GM18873 (cell line): ENCODE data around the gene UQCRH.

ENCODE experiments used
- ATAC-seq: cut with Tn5 transposase; IDR thresholded peaks from one replicate; pipeline ENCODE4 v1.9.1; 2021; ENCODE audit warnings: mild to moderate bottlenecking, moderate library complexity, moderate number of reproducible peaks; ENCODE audit not compliant: unreplicated experiment, low FRiP score

UQCRH gene

GRCh38 chr1:46303038-46303871, at the start of gene UQCRH, which contains the start of gene LRRC41:
Gene UQCRH, plus strand, starts transcription at chr1:46303698. Its CDS starts 69 bp downstream, at chr1:46303767.
Gene LRRC41, minus strand, starts transcription at chr1:46303616. Its CDS starts 294 bp downstream, at chr1:46303322.
- peak; percentile 72 for ATAC-seq

DNA sequence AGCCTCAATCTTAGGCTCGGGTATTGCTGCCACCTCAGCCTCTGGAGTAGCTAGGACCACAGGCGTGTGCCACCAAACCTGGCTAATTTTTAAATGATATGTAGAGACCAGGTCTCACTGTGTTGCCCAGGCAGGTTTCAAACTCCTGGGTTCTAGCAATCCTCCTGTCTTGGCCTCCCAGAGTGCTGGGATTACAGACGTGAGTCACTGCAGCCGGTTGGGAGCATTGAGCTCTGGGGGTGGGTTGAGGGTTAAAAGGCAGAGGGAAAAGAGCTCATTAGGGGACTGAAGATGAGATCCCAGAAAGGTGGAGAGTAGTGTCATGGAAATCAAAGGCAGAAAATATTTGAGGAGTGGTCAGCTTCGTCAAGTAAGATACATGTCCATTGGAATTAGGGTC, 48.8 kb upstream of the UQCRH start:
- no peak for ATAC-seq

GRCh38 chr1:46256523-46256922, 47.0 kb upstream of the UQCRH start:
- no peak for ATAC-seq

- no peak for ATAC-seq
Measured at GRCh38 chr1:46262508-46262907, 41.0 kb upstream of the UQCRH start.

- no peak for ATAC-seq
Measured at GRCh38 chr1:46263146-46263545, 40.4 kb upstream of the UQCRH start.

DNA sequence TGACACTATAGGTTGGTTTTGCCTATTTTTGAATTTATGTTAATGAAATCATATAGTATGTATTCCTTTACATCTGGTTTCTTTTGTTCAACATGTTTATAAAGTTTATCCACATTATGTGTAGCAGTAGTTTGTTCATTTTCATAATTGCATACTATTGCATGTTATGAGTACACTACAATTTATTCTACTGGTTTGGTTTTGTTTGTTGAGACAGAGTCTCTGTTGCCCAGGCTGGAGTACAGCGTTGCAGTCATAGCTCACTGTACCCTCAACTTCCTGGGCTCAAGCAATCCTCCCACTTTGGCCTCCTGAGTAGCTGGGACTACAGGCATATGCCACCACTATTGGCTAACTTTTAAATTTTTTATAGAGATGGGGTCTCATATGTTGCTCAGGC, 34.9 kb upstream of the UQCRH start:
- ATAC-seq = no peak

DNA sequence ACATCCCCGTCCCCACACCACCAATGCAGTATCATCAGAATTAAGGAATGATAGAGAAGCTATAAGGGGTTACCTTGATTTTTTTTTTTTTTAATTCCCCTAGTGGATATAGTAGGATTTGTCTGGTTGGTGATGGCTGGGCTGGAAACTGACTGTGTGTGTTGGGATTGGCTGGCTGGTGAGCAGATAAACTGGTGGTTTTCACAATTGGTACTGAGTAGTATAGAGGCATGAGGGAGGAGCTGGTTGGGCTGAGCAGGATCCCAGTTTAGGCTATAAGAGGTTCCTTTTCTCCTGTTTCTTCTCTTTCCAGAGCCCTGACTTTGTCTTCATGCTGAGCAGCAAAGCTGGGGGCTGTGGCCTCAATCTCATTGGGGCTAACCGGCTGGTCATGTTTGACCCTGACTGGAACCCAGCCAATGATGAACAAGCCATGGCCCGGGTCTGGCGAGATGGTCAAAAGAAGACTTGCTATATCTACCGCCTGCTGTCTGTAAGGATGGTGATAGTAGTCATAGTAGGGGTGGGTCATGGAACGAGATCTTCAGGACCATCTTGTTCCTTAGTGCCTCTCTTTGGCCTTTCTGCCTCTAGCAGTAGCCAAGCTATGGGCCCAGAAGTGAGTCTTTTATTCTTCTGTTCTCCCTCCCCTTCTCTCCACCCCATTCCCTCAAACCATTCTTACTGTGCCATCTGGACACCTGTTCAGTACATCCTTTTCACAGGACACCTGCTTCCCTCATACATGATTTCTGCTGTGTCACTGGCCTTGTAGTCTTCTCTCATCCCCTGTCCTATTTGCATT, 29.1 kb upstream of the UQCRH start:
- no peak for ATAC-seq

DNA sequence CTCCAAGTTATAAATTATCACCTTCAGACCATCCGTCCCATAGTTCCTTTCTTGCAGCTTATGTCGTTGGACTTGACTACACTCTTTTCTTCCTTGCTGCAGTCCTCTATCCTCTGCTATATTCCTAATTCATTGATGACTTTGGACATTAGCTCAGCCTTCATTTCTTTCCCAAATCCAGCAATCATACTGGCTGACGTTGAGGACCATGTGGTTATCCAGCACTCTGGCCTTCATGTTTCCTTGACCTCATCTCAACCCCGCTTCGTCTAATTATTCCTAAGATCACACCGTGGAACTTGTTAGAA, 28.5 kb upstream of the UQCRH start:
- ATAC-seq = no peak

DNA sequence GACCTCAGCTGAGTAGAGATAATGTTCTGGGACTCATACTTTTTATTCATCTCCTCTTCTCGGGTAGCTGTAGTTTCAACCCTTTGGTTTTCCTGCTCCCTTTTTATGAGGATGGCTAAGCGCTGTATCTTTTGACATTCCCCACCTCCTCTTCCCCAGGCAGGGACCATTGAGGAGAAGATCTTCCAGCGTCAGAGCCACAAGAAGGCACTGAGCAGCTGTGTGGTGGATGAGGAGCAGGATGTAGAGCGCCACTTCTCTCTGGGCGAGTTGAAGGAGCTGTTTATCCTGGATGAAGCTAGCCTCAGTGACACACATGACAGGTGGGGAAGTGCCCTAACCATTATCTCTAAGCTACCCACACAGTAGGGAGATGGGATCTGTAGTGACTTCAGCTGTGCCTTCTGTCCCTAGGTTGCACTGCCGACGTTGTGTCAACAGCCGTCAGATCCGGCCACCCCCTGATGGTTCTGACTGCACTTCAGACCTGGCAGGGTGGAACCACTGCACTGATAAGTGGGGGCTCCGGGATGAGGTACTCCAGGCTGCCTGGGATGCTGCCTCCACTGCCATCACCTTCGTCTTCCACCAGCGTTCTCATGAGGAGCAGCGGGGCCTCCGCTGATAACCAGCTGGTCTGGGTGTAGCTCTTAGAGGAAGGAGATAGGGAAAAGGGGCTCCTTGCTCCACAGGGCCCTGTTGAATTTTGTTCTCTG, 25.7 kb upstream of the UQCRH start:
- no peak for ATAC-seq

GRCh38 chr1:46278807-46279206, 24.7 kb upstream of the UQCRH start:
- ATAC-seq = no peak

DNA sequence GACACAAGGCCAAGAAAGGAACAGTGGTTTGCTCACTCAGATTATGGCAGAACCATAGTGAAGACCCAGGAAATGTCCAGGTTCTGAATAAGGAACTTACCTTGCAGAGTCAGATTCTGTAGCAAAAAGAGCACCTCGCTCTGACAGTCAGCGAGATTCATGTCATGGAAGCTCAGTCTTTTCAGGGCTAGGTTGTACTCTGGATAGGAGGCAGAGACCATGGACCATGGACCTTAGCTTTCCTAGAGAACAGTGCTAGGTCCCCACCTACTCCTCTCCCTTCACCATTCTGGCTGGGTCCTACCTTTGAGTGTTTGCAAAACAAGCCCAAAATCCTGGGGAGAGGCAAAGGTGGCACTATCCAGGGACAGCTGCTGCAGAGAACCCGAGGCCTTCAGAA, 23.4 kb upstream of the UQCRH start:
- ATAC-seq = no peak

- no peak for ATAC-seq
Measured at GRCh38 chr1:46281021-46281420, 22.5 kb upstream of the UQCRH start.

DNA sequence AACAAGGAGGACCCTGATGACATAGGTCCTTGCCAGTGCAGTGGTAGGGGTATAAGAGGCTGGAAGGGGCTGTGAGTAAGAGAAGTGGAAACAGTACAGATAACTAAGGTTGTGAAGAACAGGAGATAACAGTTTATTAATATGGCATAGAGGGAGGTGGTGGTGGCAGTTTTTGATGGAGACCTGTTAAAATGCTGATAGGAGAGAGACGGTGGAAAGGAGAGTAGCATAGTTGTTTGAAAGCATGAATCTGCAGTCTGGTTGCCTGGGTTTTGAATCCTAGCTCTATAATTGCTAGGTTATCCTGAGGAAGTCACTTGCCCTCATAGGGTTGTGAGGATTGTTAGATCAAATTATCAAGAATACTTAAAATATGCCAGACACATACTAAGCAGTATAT, 19.4 kb upstream of the UQCRH start:
- ATAC-seq = no peak

DNA sequence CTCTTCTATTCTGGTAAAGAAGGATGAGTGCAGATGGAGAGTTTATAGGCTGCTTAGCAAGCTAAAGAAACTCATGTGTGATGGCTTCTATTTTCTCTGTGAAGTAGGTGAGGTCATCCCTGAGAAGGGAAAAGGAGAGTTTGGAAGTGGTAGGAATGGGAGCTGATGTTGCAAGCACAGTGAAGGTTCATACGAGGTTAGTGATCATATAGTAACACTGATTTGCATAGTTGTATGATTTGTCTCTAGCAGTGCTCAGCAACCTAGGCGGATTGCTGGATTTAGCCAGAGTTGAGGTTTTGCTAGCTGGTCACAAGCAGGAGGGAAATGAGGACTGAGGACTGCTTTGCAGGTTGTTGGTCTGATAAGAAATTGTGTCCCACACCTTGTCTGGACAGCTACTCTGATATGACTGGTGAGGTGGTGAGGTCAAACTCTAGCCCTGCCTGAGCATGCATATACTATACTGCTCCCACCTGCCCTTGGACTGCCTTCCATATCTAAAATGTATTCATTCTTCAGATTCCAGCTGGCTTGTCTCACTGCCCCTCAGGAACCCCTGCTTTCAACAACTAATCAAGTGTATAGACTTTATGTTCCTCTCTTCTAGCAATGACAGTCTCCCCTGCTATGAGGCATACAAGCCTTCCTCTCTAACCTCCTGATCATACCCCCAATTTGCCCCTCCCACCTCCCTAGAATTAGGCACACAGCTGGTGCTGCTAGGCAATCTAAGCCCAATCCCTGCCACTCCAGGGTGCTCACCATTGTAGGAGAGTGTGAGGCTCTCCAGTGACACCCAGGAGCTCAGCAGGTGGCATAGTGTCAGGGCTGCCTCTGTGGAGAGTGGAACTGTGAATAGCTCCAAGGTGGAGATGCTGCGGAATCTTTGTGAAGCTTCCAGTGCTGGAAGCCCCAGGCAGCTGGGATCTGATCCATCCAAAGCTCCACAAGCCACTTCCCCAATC, 18.6 kb upstream of the UQCRH start:
- ATAC-seq = no peak

GRCh38 chr1:46285730-46286477, 17.6 kb upstream of the UQCRH start:
- ATAC-seq = no peak

DNA sequence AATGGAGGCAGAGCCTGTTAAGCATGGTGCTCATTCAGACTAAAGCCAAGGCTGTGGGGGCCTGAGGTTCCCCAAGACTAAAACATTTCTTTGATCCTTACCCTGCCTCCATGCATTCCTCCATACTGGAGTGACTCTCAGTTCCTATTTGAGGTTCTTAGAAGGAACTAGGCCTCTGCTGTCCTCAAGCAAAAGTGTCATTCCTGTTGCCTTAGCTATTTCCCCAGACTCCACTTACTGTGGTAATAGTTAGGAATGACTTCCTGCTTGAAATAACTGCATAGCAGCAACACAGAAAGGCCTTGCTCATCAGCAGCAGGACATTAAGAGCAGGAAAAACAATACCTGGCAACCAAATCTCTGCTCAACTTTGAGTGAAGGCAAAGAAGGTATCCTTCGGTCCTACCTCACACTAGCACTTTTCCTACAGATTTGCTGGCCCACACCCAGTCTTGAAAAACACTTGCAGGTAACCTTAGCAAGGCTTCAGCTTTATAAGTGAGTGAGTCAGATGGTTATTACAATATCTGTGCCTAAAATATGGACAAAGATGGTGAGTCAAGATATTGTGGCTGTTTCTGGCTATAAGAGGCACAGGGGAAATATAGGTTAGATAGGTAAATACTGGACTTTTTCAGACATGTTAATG, 14.9 kb upstream of the UQCRH start:
- no peak for ATAC-seq

DNA sequence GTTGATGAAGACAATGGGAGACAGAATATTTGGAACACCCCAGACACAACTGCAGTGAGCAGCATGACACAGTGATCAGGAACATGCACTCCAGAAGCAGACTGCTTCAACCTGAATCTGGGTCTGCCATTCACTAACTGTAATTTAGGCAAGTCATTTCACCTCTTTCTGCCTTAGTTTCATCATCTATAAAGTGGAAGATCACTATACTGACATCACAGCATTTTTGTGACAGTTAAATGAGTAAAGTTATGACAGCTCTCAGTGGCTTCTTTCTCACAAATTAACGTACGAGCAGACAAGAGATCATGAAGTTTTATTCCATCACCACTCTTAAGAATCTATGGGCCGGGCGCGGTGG, 14.4 kb upstream of the UQCRH start:
- no peak for ATAC-seq

DNA sequence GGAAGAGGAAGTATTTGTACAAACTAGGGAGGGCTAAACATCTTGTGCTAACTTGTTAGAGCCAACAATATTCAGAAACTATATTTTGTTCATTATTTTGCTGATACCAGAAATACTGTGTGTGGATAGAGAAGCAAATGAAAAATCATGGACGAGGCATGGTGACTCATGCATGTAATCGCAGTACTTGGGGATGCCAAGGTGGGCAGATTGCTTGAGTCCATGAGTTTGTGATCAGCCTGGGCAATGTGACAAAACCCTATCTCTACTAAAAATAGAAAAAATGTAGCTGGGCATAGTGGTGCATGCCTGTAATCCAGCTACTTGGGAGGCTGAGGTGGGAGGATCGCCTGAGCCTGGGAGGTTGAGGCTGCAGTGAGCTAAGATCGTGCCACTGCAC, 13.5 kb upstream of the UQCRH start:
- ATAC-seq = no peak

DNA sequence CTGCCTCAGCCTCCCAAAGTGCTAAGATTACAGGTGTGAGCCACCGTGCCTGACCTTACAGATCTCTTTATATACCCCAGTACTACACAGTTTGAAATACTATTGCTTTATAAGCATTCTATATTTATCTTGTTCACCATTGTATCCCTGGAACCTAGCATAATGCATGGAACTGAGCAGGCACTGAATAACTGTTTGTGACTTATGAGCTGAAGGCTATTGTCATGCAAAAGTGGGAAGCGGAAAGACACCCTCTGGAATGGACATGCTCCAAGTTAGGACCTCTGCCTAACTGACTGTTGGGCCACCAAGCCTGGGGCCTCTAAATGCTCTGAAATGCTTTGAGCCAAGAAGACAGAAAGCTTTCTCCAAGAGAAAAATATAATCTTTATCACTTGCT, 8.2 kb upstream of the UQCRH start:
- no peak for ATAC-seq
